HG03442 (cell line): ENCODE results near the gene IFIT1B.
A peak's percentile ranks its signal among the peaks of the same experiment; 100 is the strongest.
"Not testable (repeated sequence)": the region's sequence is repeated elsewhere in the genome, so short reads cannot be mapped to it uniquely, and the experiment has no call there.

Experiments used
- ATAC-seq: cut with Tn5 transposase; IDR thresholded peaks from one replicate; pipeline ENCODE4 v1.9.1; 2021; ENCODE audit warnings: mild to moderate bottlenecking, moderate library complexity; ENCODE audit not compliant: unreplicated experiment

IFIT1B gene

GRCh38 chr10:89379103-89379502 is 1.2 kb downstream of the IFIT1B start:
- ATAC-seq, result no peak

- ATAC-seq, result no peak
Measured at GRCh38 chr10:89382757-89383156, 4.9 kb downstream of the IFIT1B start.

GRCh38 chr10:89384474-89385340 is 6.9 kb downstream of the IFIT1B start:
- ATAC-seq, result no peak

- no peak for ATAC-seq
Measured at GRCh38 chr10:89388806-89389205, 10.9 kb downstream of the IFIT1B start.

- ATAC-seq, result no peak
Measured at GRCh38 chr10:89389254-89389653, 11.4 kb downstream of the IFIT1B start.

- no peak for ATAC-seq
Measured at GRCh38 chr10:89390476-89391225, 12.8 kb downstream of the IFIT1B start.

GRCh38 chr10:89391226-89391576 is 13.3 kb downstream of the IFIT1B start:
- not testable (repeated sequence) for ATAC-seq

GRCh38 chr10:89391907-89392756 is 14.3 kb downstream of the IFIT1B start, which contains the start of gene IFIT1:
Gene IFIT1 (plus strand): TSS chr10:89392623. CDS start chr10:89392713, 90 bp downstream.
- peak; percentile 71 for ATAC-seq

GRCh38 chr10:89392974-89393373 is 15.1 kb downstream of the IFIT1B start:
- no peak for ATAC-seq

GRCh38 chr10:89393898-89394297 is 16.0 kb downstream of the IFIT1B start:
- ATAC-seq, result no peak

- ATAC-seq, result no peak
Measured at GRCh38 chr10:89395141-89395540, 17.3 kb downstream of the IFIT1B start.

GRCh38 chr10:89398003-89398749 is 20.3 kb downstream of the IFIT1B start:
- no peak for ATAC-seq

GRCh38 chr10:89399956-89400355 is 22.1 kb downstream of the IFIT1B start:
- no peak for ATAC-seq

- ATAC-seq, result no peak
Measured at GRCh38 chr10:89403043-89403442, 25.2 kb downstream of the IFIT1B start.

- no peak for ATAC-seq
Measured at GRCh38 chr10:89404104-89405047, 26.5 kb downstream of the IFIT1B start.

GRCh38 chr10:89406178-89406577 is 28.3 kb downstream of the IFIT1B start:
- ATAC-seq, result not testable (repeated sequence)

- ATAC-seq, result not testable (repeated sequence)
Measured at GRCh38 chr10:89407792-89408191, 29.9 kb downstream of the IFIT1B start.

GRCh38 chr10:89409282-89409681 is 31.4 kb downstream of the IFIT1B start:
- not testable (repeated sequence) for ATAC-seq

- ATAC-seq, result not testable (repeated sequence)
Measured at GRCh38 chr10:89410551-89410950, 32.7 kb downstream of the IFIT1B start.
